Measurements from ENCODE around the gene NRXN3. TPM values are rescaled to one million over a fixed set of nuclear protein-coding genes. Genes with fewer than 3 reads are reported as not detected.

Gene NRXN3
- total and polyA plus RNA-seq, 4 donors: 1.4 to 8.3 (median 4.4) TPM

DNA sequence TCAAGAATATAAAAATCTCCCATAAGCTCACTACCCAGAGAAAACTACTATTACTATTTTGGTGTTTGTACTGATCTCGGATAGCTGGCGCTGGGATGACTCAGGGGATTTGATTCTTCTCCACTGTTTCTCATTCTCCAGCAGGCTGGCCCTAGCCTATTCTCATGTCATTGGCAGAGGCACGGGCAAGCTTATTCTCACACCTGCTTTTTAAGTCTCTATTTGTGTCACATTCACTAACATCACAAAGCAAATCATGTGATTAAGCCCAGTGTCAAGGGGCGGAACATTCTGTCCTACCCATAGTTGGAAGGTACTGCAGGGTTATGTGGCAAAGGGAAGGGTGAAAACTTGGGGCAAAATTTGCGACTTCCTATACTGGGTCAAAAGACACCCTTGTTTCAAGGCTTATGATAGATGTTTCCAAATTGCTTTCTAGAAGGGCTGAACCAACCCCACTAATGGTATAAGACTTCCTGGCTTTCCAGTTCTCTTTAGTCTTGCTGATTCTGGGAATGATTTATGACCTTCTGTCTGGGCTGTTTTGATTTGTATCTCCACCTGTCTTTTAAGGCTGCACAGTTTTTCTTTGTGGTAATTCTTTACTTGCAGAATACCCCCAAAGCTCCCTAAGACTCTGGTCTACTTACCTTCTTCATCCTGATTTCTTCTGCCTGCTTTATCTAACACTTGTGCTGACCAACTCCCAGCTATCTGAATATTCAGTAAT, 406.4 kb downstream of the NRXN3 start:
- no peak for ATAC-seq (ENCODE audit: insufficient read depth, low FRiP score)
- no peak for DNase-seq
- H3K27me3 ChIP-seq (ENCODE audit: control insufficient read depth in 3 of 3, insufficient read depth in 3 of 3, low read length in 2 of 3): no peaks in the 10 kb centered on the region
- peaks cover 0 to 9% (median 3%) of the 10 kb centered on the region in 4 donors for H3K9me3 ChIP-seq (ENCODE audit: control insufficient read depth in 4 of 4, insufficient read depth in 3 of 4, low read length in 3 of 4)
- no peak overlapping the region for H3K27ac ChIP-seq (ENCODE audit: low read depth in 1 of 2, low read length in 1 of 2)
- H3K4me1 ChIP-seq (ENCODE audit: control insufficient read depth in 5 of 5, insufficient read depth in 5 of 5, low read length in 5 of 5): no peaks in the 10 kb centered on the region
- H3K36me3 ChIP-seq (ENCODE audit: control insufficient read depth in 4 of 4, insufficient read depth in 4 of 4, low read length in 4 of 4): no peaks in the 10 kb centered on the region
- no peak overlapping the region for H3K9ac ChIP-seq (ENCODE audit: insufficient read depth in 1 of 2, low read length in 2 of 2)
- H3K4me3 ChIP-seq: no peak overlapping the region
- TF ChIP-seq, protein P1, sequence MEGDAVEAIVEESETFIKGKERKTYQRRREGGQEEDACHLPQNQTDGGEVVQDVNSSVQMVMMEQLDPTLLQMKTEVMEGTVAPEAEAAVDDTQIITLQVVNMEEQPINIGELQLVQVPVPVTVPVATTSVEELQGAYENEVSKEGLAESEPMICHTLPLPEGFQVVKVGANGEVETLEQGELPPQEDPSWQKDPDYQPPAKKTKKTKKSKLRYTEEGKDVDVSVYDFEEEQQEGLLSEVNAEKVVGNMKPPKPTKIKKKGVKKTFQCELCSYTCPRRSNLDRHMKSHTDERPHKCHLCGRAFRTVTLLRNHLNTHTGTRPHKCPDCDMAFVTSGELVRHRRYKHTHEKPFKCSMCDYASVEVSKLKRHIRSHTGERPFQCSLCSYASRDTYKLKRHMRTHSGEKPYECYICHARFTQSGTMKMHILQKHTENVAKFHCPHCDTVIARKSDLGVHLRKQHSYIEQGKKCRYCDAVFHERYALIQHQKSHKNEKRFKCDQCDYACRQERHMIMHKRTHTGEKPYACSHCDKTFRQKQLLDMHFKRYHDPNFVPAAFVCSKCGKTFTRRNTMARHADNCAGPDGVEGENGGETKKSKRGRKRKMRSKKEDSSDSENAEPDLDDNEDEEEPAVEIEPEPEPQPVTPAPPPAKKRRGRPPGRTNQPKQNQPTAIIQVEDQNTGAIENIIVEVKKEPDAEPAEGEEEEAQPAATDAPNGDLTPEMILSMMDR (IDR thresholded peaks at IDR 0.05; ENCODE audit: control extremely low read depth, extremely low read depth): no peak
- WGBS, 2 donors: 75 to 83% methylated on average over 5 of the region's 5 CpGs

DNA sequence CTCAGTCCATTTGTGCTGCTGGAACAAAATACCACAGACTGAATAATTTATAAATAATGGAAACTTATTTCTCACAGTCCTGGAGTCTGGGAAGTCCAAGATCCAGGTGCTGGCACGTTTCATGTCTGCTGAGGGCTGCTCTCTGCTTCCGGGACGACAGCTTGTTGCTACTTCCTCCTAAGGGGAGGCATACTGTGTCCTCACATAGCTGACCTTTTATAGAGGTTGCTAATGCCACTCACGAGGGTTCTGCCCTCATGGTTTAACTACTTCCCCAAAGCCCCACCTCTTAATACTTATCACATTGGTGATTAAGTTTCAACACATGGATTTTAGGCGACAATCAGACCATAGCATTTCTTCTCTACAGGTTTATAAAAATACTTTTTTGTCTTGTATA, 411.1 kb downstream of the NRXN3 start:
- H3K27me3 ChIP-seq (ENCODE audit: control insufficient read depth in 3 of 3, insufficient read depth in 3 of 3, low read length in 2 of 3): peaks cover 0 to 3% (median 0%) of the 10 kb centered on the region in 3 donors

DNA sequence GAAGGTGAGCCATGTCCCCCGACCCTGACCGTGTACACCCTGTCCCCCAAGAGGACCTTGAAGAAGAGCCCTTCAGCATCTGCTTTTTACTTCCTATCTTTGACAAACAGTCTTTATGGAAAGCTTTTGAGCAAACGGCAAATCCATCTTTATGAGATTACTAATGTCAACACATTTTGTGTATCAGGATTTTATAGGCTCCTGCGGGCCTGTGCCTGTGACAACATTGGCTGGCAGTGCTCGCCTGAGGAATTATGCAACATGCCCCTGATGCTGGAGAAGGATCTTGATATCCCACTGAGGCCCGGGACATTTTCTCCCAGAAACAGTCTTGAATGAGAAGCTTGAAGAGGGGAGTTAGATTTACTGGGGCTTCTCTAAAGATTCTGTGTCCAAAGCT, 416.5 kb downstream of the NRXN3 start:
- Histone ChIP-seq H3K9ac (ENCODE audit: insufficient read depth in 1 of 2, low read length in 2 of 2) (no peak overlapping the region), H3K27me3 (ENCODE audit: control insufficient read depth in 3 of 3, insufficient read depth in 3 of 3, low read length in 2 of 3) (peaks cover 0 to 3% (median 0%) of the 10 kb centered on the region in 3 donors), H3K9me3 (ENCODE audit: control insufficient read depth in 4 of 4, insufficient read depth in 3 of 4, low read length in 3 of 4) (no peaks in the 10 kb centered on the region), H3K27ac (ENCODE audit: low read depth in 1 of 2, low read length in 1 of 2) (no peak overlapping the region), H3K36me3 (ENCODE audit: control insufficient read depth in 4 of 4, insufficient read depth in 4 of 4, low read length in 4 of 4) (no peaks in the 10 kb centered on the region), H3K4me1 (ENCODE audit: control insufficient read depth in 5 of 5, insufficient read depth in 5 of 5, low read length in 5 of 5) (no peaks in the 10 kb centered on the region), H3K4me3 (no peak overlapping the region)
- ATAC-seq (ENCODE audit: insufficient read depth, low FRiP score) (no peak), DNase-seq (no peak)
- 75 to 83% methylated on average over 6 of the region's 6 CpGs for WGBS, 2 donors
- TF ChIP-seq, protein P1 (IDR thresholded peaks at IDR 0.05; ENCODE audit: control extremely low read depth, extremely low read depth): no peak

More for the DNA sequence above, 411.1 kb downstream of the NRXN3 start:
- H3K4me1 ChIP-seq (ENCODE audit: control insufficient read depth in 5 of 5, insufficient read depth in 5 of 5, low read length in 5 of 5): no peaks in the 10 kb centered on the region
- TF ChIP-seq, protein P1 (IDR thresholded peaks at IDR 0.05; ENCODE audit: control extremely low read depth, extremely low read depth): no peak
- H3K9me3 ChIP-seq (ENCODE audit: control insufficient read depth in 4 of 4, insufficient read depth in 3 of 4, low read length in 3 of 4): no peaks in the 10 kb centered on the region
- WGBS, 2 donors: 33 to 35% methylated on average over 5 of the region's 5 CpGs
- ATAC-seq (ENCODE audit: insufficient read depth, low FRiP score): no peak
- H3K36me3 ChIP-seq (ENCODE audit: control insufficient read depth in 4 of 4, insufficient read depth in 4 of 4, low read length in 4 of 4): no peaks in the 10 kb centered on the region
- no peak for DNase-seq
- H3K4me3 ChIP-seq: no peak overlapping the region
- no peak overlapping the region for H3K9ac ChIP-seq (ENCODE audit: insufficient read depth in 1 of 2, low read length in 2 of 2)
- H3K27ac ChIP-seq (ENCODE audit: low read depth in 1 of 2, low read length in 1 of 2): no peak overlapping the region

Measured in lung (tissue), 12 donors.